ENCODE measurements around the gene IFI27.
"Not testable (repeated sequence)": the region's sequence is repeated elsewhere in the genome, so short reads cannot be mapped to it uniquely, and the experiment has no call there.

Gene IFI27

GRCh38 chr14:94153750-94154342 lies 43.3 kb downstream of the IFI27 start:
- no peak for DNase-seq (ENCODE audit: low read depth)

DNA sequence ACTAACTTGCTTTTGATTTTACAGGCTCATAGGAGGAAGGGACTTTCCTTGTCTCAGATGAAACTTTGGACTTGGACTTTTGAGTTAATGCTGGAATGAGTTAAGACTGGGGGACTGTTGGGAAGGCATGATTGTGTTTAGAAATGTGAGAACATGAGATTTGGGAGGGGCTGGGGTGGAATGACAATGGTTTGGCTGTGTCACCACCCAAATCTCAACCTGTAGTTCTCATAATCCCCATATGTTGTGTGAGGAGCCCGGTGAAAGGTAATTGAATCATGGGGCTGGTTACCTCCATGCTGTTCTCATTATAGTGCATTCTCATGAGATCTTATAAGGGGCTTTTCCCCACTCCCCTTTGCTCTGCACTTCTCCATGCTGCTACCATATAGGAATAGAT lies 45.6 kb downstream of the IFI27 start:
- DNase-seq (ENCODE audit: low read depth) = not testable (repeated sequence)

GRCh38 chr14:94157197-94157596 lies 46.7 kb downstream of the IFI27 start:
- DNase-seq (ENCODE audit: low read depth) = no peak

GRCh38 chr14:94158239-94158883 lies 47.8 kb downstream of the IFI27 start:
- no peak for DNase-seq (ENCODE audit: low read depth)

DNA sequence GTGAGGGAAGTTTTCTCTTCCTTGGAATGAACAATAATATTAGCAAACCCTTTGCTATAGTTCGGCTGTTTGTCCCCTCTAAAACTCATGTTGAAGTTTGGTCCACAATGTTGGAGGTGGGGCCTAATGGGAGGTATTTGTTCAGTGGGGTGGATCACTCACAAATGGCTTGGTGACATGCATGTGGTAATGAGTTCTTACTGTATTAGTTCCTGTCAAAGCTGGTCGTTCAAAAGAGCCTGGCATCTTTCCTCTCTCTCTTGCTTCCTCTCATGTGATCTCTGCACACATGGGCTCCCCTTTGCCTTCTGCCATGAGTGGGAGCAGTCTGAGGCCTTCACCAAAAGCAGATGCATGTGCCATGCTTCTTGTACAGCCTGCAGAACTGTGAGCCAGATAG lies 50.5 kb downstream of the IFI27 start:
- no peak for DNase-seq (ENCODE audit: low read depth)

DNA sequence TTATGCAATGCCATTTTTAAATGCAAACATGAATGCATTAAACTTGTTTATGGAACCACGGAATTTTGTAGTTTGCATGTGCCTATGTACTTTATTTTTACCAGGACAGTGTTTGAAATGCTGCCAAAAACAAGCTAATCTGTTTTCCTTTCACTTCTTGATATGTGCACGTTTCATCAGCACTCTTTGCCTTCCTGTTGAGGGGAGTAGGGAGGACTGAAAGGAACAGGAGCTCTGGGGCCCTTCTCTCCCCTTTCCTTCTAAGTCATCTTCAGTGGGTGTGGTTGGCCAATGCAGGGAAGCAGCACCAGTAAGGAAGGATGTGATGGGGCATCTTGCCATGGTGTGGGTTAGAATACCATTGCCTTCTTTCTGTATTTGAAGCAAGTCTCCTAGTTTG lies 51.4 kb downstream of the IFI27 start:
- DNase-seq (ENCODE audit: low read depth) = peak; percentile 28

DNA sequence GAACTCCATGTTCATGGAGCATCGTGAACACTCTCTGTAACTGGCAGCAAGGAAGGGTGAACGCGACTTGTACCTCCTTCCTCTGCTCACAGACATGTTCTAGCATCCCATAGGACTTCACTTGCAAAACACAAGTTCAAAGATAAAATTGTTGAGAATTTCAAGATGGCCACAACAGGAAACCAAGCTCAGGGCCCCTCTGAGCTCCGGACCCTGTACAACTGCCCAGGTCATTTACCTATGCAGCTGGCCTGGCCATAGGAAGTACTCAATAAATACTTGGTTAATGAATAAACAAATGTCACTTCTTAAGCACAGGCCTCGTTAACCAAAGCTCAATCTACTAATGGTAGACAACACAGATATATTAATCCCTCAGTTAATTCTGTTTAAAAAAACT lies 51.9 kb downstream of the IFI27 start:
- no peak for DNase-seq (ENCODE audit: low read depth)

GRCh38 chr14:94163796-94164195 lies 53.3 kb downstream of the IFI27 start:
- DNase-seq (ENCODE audit: low read depth) = no peak

- DNase-seq (ENCODE audit: low read depth) = no peak
Observed at GRCh38 chr14:94164685-94165431, 54.3 kb downstream of the IFI27 start.

DNA sequence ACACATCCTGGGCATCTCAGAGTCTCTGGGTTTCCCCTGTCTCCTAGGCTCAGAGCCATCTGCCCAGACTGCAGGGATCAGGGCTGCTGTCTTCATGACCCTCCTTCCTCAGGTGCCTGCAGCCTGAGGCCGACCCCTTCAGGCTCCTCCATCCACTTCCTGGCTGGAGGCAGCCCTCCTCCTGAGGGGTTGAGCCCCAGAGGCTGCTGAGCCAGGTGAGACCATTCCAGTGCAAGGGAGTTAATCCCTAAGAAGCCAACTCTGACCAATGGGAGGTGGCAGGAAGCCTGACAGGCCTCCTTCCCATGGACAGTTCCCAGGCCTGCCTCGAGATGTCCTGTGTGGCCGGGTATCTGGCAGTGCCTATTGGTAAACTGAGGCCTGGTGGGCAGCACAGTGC lies 55.2 kb downstream of the IFI27 start:
- no peak for DNase-seq (ENCODE audit: low read depth)
